Stimulated activated CD8-positive, alpha-beta memory T cell treated with anti-CD3 and anti-CD28 coated beads, Interleukin-4, amount 100 ng/mL, for 1 hour (primary cell): ENCODE results near the gene MIXL1.

Source experiments
- DNase-seq, 2 donors: peaks; one replicate each; pipeline ENCODE4 v3.0.0-alpha.2; 2020; ENCODE audit warnings: low read depth in 2 of 2, low spot score in 1 of 2

Gene MIXL1

GRCh38 chr1:226276077-226276682 lies 52.7 kb downstream of the MIXL1 start:
- DNase-seq = no peak
